Measurements from ENCODE around the gene COL5A1.

COL5A1 gene

GRCh38 chr9:134883040-134883782 lies 241.6 kb downstream of the COL5A1 start:
- Histone ChIP-seq H3K4me3 (no peak overlapping the region), H3K9me3 (no peaks in the 10 kb centered on the region), H3K27me3 (peaks cover 0 to 36% of the 10 kb centered on the region in 2 donors), H3K27ac (no peak overlapping the region), H3K36me3 (no peaks in the 10 kb centered on the region), H3K4me1 (no peaks in the 10 kb centered on the region)
- DNase-seq = peak in 1 of 2 donors; percentile 53
- no peak for TF ChIP-seq CTCF (IDR thresholded peaks at IDR 0.05)
- intact Hi-C loops (cut with DNase I; ENCODE audit: low total_unique reads) = no loop called here

- no peak overlapping the region for H3K4me3 ChIP-seq
- peaks cover 0 to 41% of the 10 kb centered on the region in 2 donors for H3K27me3 ChIP-seq
- H3K27ac ChIP-seq = no peak overlapping the region
- H3K4me1 ChIP-seq = no peaks in the 10 kb centered on the region
- TF ChIP-seq CTCF (IDR thresholded peaks at IDR 0.05) = no peak
- no peaks in the 10 kb centered on the region for H3K36me3 ChIP-seq
- intact Hi-C loops (cut with DNase I; ENCODE audit: low total_unique reads) = no loop called here
- no peaks in the 10 kb centered on the region for H3K9me3 ChIP-seq
- peak in 1 of 2 donors; percentile 62 for DNase-seq
Observed at GRCh38 chr9:134884492-134884891, 242.9 kb downstream of the COL5A1 start.

- peaks cover 0 to 40% of the 10 kb centered on the region in 2 donors for H3K27me3 ChIP-seq
- TF ChIP-seq CTCF (IDR thresholded peaks at IDR 0.05) = no peak
- H3K4me1 ChIP-seq = no peaks in the 10 kb centered on the region
- no peak for DNase-seq
- no peak overlapping the region for H3K27ac ChIP-seq
- intact Hi-C loops (cut with DNase I; ENCODE audit: low total_unique reads) = no loop called here
- no peaks in the 10 kb centered on the region for H3K9me3 ChIP-seq
- no peak overlapping the region for H3K4me3 ChIP-seq
- H3K36me3 ChIP-seq = no peaks in the 10 kb centered on the region
Observed at GRCh38 chr9:134885001-134885678, 243.5 kb downstream of the COL5A1 start.

GRCh38 chr9:134885679-134886412 lies 244.2 kb downstream of the COL5A1 start:
- Histone ChIP-seq H3K27ac (no peak overlapping the region), H3K9me3 (no peaks in the 10 kb centered on the region), H3K36me3 (no peaks in the 10 kb centered on the region), H3K4me1 (no peaks in the 10 kb centered on the region), H3K4me3 (no peak overlapping the region), H3K27me3 (peaks cover 0 to 40% of the 10 kb centered on the region in 2 donors)
- DNase-seq = no peak
- no peak for TF ChIP-seq CTCF (IDR thresholded peaks at IDR 0.05)
- intact Hi-C loops (cut with DNase I; ENCODE audit: low total_unique reads) = no loop called here

- no peak for TF ChIP-seq CTCF (IDR thresholded peaks at IDR 0.05)
- Histone ChIP-seq H3K36me3 (no peaks in the 10 kb centered on the region), H3K27me3 (peaks cover 0 to 38% of the 10 kb centered on the region in 2 donors), H3K27ac (no peak overlapping the region), H3K4me1 (no peaks in the 10 kb centered on the region), H3K9me3 (no peaks in the 10 kb centered on the region), H3K4me3 (no peak overlapping the region)
- intact Hi-C loops (cut with DNase I; ENCODE audit: low total_unique reads) = no loop called here
- no peak for DNase-seq
Observed at GRCh38 chr9:134886413-134886913, 244.9 kb downstream of the COL5A1 start.

Measured in tibial artery (tissue), 4 donors.